Germinal center (tissue), 1 donor: Measurements from ENCODE around the gene ARPP21.
A peak's percentile ranks its signal among the peaks of the same experiment; 100 is the strongest.
"Not testable (repeated sequence)": the region's sequence is repeated elsewhere in the genome, so short reads cannot be mapped to it uniquely, and the experiment has no call there.

Experiments used
- DNase-seq: peaks from one replicate; pipeline ENCODE4 v3.0.0; 2012; ENCODE audit warnings: mixed read lengths, low spot score

The ARPP21 gene

GRCh38 chr3:35639254-35640186, at the start of gene ARPP21:
Gene ARPP21 (plus strand): TSS chr3:35639525. CDS start chr3:35681752, 42,227 bp downstream.
- DNase-seq = peak; percentile 17

- DNase-seq = no peak
These were observed 46.6 kb upstream of the ARPP21 start for GRCh38 chr3:35592589-35593295.

- no peak for DNase-seq
These were observed 44.6 kb upstream of the ARPP21 start for GRCh38 chr3:35594739-35595138.

GRCh38 chr3:35596335-35596995, 42.9 kb upstream of the ARPP21 start:
- DNase-seq = no peak

- no peak for DNase-seq
These were observed 41.8 kb upstream of the ARPP21 start for GRCh38 chr3:35597490-35597889.

- no peak for DNase-seq
These were observed 40.5 kb upstream of the ARPP21 start for GRCh38 chr3:35598804-35599203.

GRCh38 chr3:35601959-35602358, 37.4 kb upstream of the ARPP21 start:
- DNase-seq = no peak

GRCh38 chr3:35602395-35602936, 36.9 kb upstream of the ARPP21 start:
- no peak for DNase-seq

GRCh38 chr3:35616346-35616745, 23.0 kb upstream of the ARPP21 start:
- DNase-seq = no peak

- no peak for DNase-seq
These were observed 22.0 kb upstream of the ARPP21 start for GRCh38 chr3:35617370-35617769.

- not testable (repeated sequence) for DNase-seq
These were observed 19.1 kb upstream of the ARPP21 start for GRCh38 chr3:35620238-35620637.

- DNase-seq = no peak
These were observed 14.6 kb upstream of the ARPP21 start for GRCh38 chr3:35624698-35625097.

GRCh38 chr3:35633332-35634124, 5.8 kb upstream of the ARPP21 start:
- no peak for DNase-seq

GRCh38 chr3:35635407-35635806, 3.9 kb upstream of the ARPP21 start:
- no peak for DNase-seq

GRCh38 chr3:35635926-35636683, 3.2 kb upstream of the ARPP21 start:
- no peak for DNase-seq

GRCh38 chr3:35638251-35638979, 910 bp upstream of the ARPP21 start:
- DNase-seq = no peak

- DNase-seq = no peak
These were observed 408 bp upstream of the ARPP21 start for GRCh38 chr3:35638980-35639253.

GRCh38 chr3:35640190-35641165, 1.2 kb downstream of the ARPP21 start:
- no peak for DNase-seq

- DNase-seq = no peak
These were observed 2.0 kb downstream of the ARPP21 start for GRCh38 chr3:35641331-35641730.
